C4-2B (cell line): ENCODE results near the gene INTS14.
"Not testable (repeated sequence)": the region's sequence is repeated elsewhere in the genome, so short reads cannot be mapped to it uniquely, and the experiment has no call there.

ENCODE experiments used
- H3K27ac ChIP-seq: fragments of 450-650 bp; 2 replicates; pipeline ENCODE4 v1.5.1; 2017
- ZFX ChIP-seq: fragments of 450-650 bp; IDR thresholded peaks from 2 replicates; pipeline ENCODE4 v1.6.1; 2017
- TF ChIP-seq, protein P1 (sequence below): fragments of 450-650 bp; conservative IDR thresholded peaks from 2 replicates; pipeline ENCODE4 v1.5.1; 2017; ENCODE audit warnings: mild to moderate bottlenecking

The INTS14 gene

DNA sequence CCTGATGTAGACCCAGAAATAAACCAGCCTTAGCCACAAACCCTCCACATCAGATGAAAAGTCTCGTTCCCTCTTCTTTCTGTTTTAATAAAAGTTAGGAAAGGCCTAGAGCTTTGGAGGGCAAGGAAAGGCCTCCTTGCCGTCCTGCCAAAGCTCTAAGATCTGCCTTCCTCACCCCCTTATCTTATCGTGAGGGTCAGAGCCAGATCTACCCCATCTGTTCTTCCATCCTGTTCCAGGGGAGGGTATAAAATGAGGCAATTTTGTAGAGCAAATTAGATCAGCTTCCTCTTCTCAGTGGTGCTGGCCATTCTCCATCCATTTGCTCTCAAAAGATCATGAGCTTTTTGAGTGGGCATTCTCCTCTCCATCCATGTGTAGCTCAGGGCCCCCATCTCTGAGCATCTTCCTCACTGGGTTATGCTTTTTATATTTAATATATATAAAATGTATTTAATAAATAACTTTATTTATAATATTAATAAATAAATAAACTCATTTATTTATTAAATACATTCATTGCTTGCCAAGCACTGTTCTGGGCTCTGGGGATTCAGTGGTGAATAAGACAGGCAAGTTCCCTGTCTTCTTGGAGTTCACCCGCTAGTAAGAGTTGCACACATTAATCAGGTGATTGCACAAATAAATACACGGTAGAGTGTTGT is 8.8 kb upstream of the INTS14 start:
- TF ChIP-seq, protein P1, sequence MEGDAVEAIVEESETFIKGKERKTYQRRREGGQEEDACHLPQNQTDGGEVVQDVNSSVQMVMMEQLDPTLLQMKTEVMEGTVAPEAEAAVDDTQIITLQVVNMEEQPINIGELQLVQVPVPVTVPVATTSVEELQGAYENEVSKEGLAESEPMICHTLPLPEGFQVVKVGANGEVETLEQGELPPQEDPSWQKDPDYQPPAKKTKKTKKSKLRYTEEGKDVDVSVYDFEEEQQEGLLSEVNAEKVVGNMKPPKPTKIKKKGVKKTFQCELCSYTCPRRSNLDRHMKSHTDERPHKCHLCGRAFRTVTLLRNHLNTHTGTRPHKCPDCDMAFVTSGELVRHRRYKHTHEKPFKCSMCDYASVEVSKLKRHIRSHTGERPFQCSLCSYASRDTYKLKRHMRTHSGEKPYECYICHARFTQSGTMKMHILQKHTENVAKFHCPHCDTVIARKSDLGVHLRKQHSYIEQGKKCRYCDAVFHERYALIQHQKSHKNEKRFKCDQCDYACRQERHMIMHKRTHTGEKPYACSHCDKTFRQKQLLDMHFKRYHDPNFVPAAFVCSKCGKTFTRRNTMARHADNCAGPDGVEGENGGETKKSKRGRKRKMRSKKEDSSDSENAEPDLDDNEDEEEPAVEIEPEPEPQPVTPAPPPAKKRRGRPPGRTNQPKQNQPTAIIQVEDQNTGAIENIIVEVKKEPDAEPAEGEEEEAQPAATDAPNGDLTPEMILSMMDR: no peak
- TF ChIP-seq ZFX: no peak

DNA sequence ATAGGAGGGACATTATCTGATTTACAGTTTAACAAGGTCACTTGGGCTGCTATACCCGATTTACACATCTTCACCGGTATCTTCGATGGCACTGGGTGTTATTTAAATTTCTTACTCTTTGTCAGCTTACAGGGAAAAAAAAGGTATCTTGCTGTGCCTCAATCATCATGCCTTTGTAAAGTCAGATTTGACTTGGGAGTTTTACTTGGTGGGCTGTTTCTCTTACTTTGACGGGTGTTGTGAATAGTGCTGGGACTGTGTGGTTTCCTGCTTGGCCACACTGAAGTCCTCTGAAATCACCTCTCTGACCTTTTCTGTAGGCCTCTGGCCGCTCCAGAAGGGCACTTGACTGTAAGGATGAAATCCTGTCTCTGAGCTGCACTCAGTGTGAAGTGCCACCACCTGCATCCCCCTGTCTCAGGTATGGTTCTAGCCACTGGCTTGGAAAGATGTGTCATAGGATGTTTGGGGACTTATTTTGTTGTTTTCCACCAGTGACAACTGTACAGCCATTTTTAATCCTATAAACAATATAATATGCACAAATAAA is 7.7 kb upstream of the INTS14 start:
- TF ChIP-seq ZFX: no peak
- TF ChIP-seq, protein P1: no peak
- no peak overlapping the region for H3K27ac ChIP-seq

More for the DNA sequence above, 8.8 kb upstream of the INTS14 start:
- H3K27ac ChIP-seq: no peak overlapping the region

DNA sequence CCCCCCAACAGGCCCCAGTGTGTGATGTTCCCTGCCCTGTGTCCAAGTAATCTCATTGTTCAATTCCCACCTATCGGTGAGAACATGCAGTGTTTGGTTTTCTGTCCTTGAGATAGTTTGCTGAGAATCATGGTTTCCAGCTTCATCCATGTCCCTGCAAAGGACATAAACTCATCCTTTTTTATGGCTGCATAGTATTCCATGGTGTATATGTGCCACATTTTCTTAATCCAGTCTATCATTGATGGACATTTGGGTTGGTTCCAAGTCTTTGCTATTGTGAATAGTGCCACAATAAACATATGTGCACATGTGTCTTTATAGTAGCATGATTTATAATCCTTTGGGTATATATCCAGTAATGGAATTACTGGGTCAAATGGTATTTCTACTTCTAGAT is 5.0 kb upstream of the INTS14 start:
- not testable (repeated sequence) for H3K27ac ChIP-seq

DNA sequence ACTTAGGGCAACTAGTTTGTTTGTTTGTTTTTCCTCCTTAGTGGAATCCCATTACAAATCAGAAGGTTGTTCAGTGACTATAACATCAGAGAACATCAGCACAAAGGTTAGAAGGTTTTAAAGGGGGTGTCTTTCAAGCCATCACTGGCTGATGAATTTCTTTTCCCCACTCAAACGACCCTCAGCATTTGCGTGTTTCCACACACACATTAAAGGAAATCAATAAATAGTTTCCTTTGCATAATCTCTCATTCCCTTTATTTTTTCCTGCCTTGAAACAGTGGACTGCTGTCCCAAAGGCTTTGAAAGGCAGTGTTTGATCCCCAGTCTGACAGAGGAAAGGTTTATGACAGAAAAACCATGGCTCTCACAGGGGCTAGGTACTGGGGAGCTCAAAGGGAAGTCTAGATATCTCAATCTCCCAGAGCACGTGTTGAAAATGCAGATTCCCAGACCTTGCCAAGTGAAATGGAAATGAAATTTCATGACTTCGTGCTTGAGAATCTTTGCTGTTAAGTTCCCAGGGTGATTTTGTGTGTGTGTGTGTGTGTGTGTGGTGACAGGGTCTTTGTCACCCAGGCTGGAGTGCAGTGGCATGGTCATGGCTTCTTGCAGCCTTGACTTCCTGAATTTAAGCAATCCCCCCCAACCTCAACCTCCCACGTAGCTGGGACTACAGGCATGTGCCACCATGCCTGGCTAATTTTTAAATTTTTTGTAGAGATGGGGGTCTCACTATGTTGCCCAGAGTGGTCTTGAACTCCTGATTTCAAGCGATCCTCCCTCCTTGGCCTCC is 2.2 kb upstream of the INTS14 start:
- TF ChIP-seq ZFX: no peak
- TF ChIP-seq, protein P1: no peak
- H3K27ac ChIP-seq: no peak overlapping the region

DNA sequence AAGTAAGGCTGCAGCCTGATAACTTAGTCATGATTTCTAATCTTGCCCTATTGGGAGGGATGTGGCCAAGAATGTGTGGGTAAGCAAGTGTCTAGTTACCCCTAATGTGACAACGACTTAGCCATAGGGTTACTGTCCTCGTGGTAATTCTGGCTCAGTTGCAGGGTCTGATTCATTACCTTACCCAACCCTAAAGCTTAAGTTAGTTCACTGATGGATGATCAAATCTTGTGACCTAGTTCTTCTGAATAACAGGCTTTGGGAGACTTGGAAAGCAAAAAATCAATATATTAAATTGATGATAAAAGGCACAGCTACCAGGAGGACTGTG is 1.6 kb upstream of the INTS14 start:
- TF ChIP-seq, protein P1: no peak
- no peak for TF ChIP-seq ZFX
- H3K27ac ChIP-seq: no peak overlapping the region

DNA sequence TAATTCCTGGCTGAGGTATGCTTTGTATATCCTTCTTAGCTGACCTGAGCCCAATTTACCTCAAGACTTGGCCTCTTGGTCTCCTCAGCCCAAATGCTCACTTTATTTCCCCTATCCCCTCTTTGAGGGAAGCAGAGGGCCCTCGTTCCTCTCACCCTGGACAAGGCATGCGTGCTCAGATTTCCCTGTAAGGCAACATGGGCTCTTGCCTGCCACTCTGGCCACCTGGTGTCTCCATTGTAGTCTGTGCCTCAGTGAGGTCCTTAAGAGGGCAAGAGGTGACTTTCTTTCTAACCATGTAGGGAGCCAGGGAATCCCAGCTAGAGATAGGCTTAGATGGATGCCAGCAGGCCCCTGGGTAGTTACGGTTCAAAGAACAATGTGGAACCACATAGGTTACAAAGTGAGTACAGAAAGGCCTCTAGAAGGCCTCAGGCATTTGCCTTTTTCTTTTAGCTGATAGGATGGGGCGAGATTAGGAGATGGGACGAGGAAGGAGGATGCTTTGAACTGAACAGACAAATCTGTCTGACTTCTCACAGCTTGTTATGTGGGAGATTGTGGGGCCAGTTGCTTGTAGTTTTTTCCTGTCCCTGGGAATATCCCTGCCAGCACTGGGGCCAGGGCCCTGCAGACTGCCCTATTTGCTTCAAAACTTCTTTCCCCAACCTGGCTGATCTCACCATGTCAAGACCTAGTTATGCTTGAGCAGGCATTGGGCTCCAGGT is 1.1 kb upstream of the INTS14 start:
- TF ChIP-seq, protein P1: no peak
- no peak for TF ChIP-seq ZFX

DNA sequence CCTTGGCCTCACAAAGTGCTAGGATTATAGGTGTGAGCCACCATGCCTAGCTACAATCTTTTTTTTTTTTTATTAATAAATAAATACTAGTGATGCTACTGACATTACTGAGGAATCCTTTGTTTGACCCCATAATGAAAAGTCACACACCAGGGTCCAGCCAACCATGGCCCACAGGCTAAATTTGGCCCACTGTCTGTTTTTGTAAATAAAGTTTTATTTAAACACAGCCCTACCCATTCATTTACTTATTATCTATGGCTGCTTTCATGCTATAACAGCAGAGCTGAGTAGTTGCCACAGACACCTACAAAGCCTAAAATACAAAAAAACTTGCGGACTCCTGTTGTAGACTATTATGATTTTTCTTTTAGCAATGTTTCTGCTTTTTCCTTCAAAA is 7.4 kb downstream of the INTS14 start:
- no peak for TF ChIP-seq ZFX
- TF ChIP-seq, protein P1: no peak
- H3K27ac ChIP-seq: no peak overlapping the region

More for the DNA sequence above, 1.1 kb upstream of the INTS14 start:
- peak overlapping the region; percentile 89 for H3K27ac ChIP-seq
